Liver (tissue), 9 donors: ENCODE data around the gene ACAD8. TPM values are rescaled to one million over a fixed set of nuclear protein-coding genes. Genes with fewer than 3 reads are reported as not detected.
"Not testable (repeated sequence)": the region's sequence is repeated elsewhere in the genome, so short reads cannot be mapped to it uniquely, and the experiment has no call there.

ENCODE experiments used
- DNase-seq: peaks from one replicate; pipeline ENCODE4 v3.0.0-alpha.2; 2017; ENCODE audit warnings: low spot score
- H3K27ac ChIP-seq, 2 donors: one replicate each; pipeline ENCODE4 v1.7.0; 2013; ENCODE audit warnings: inconsistent platforms in 2 of 2, low read length in 2 of 2, control low read depth in 1 of 2, low read depth in 1 of 2, mild to moderate bottlenecking in 1 of 2
- H3K27me3 ChIP-seq, 4 donors: one replicate each; pipeline versions ENCODE4 v1.6.1 to v1.7.0; 2013; ENCODE audit warnings: low read length in 3 of 4, inconsistent platforms in 1 of 4, mild to moderate bottlenecking in 1 of 4, moderate library complexity in 1 of 4; ENCODE audit not compliant: control insufficient read depth in 4 of 4, insufficient read depth in 4 of 4
- H3K36me3 ChIP-seq, 4 donors: one replicate each; pipeline versions ENCODE4 v1.6.1 to v1.7.0; 2013; ENCODE audit warnings: low read length in 3 of 4, mild to moderate bottlenecking in 3 of 4, low read depth in 1 of 4, moderate library complexity in 1 of 4; ENCODE audit not compliant: control insufficient read depth in 4 of 4, insufficient read depth in 3 of 4
- H3K4me1 ChIP-seq, 4 donors: one replicate each; pipeline versions ENCODE4 v1.6.1 to v1.7.0; 2013; ENCODE audit warnings: low read length in 3 of 4, mild to moderate bottlenecking in 3 of 4, moderate library complexity in 1 of 4; ENCODE audit not compliant: control insufficient read depth in 4 of 4, insufficient read depth in 4 of 4
- H3K4me3 ChIP-seq, 3 donors: one replicate each; pipeline versions ENCODE4 v1.6.1 to v1.7.0; 2013; ENCODE audit warnings: low read length in 3 of 3, control low read depth in 1 of 3, low read depth in 1 of 3, mild to moderate bottlenecking in 1 of 3
- H3K9ac ChIP-seq, 2 donors: one replicate each; pipeline ENCODE4 v1.7.0; 2013; ENCODE audit warnings: low read length in 2 of 2, mild to moderate bottlenecking in 2 of 2, moderate library complexity in 2 of 2, control low read depth in 1 of 2, low read depth in 1 of 2
- H3K9me3 ChIP-seq, 4 donors: one replicate each; pipeline versions ENCODE4 v1.6.1 to v1.7.0; 2013; ENCODE audit warnings: low read length in 3 of 4; ENCODE audit not compliant: control insufficient read depth in 4 of 4
- ATF3 ChIP-seq: IDR thresholded peaks from 2 replicates; pipeline ENCODE4 v1.6.1; 2016; ENCODE audit warnings: antibody characterized with exemption
- CTCF ChIP-seq: fragments of 150-350 bp; IDR thresholded peaks from 2 replicates; pipeline ENCODE4 v1.5.1; 2017; ENCODE audit warnings: improper control_type of control experiment, low read depth, low read length; ENCODE audit not compliant: missing input control
- EGR1 ChIP-seq, 2 donors: IDR thresholded peaks; 2 replicates each; pipeline ENCODE4 v1.6.1; 2016 to 2018; ENCODE audit warnings: antibody characterized with exemption in 2 of 2, low read depth in 2 of 2
- FOXA1 ChIP-seq: IDR thresholded peaks from 2 replicates; pipeline ENCODE4 v1.6.1; 2016; ENCODE audit warnings: antibody characterized with exemption
- FOXA2 ChIP-seq: IDR thresholded peaks from 2 replicates; pipeline ENCODE4 v1.6.1; 2016; ENCODE audit warnings: antibody characterized with exemption
- GABPA ChIP-seq, 2 donors: IDR thresholded peaks in 1 of 2; conservative IDR thresholded peaks in 1 of 2; 2 replicates each; pipeline ENCODE4 v1.6.1; 2016; ENCODE audit warnings: antibody characterized with exemption in 2 of 2, mild to moderate bottlenecking in 1 of 2, moderate library complexity in 1 of 2
- HNF4A ChIP-seq, 2 donors: conservative IDR thresholded peaks; 2 replicates each; pipeline ENCODE4 v1.6.1; 2016; ENCODE audit warnings: antibody characterized with exemption in 2 of 2, mild to moderate bottlenecking in 2 of 2
- HNF4G ChIP-seq: IDR thresholded peaks from 2 replicates; pipeline ENCODE4 v1.6.1; 2016; ENCODE audit warnings: antibody characterized with exemption
- JUND ChIP-seq, 2 donors: IDR thresholded peaks; 2 replicates each; pipeline ENCODE4 v1.6.1; 2016; ENCODE audit warnings: antibody characterized with exemption in 2 of 2
- RAD21 ChIP-seq, 2 donors: IDR thresholded peaks; 2 replicates each; pipeline ENCODE4 v1.6.1; 2016; ENCODE audit warnings: antibody characterized with exemption in 2 of 2, mild to moderate bottlenecking in 2 of 2
- RXRA ChIP-seq, 2 donors: IDR thresholded peaks; 2 replicates each; pipeline ENCODE4 v1.6.1; 2017 to 2018; ENCODE audit warnings: antibody characterized with exemption in 2 of 2, mild to moderate bottlenecking in 1 of 2
- SP1 ChIP-seq: IDR thresholded peaks from 2 replicates; pipeline ENCODE4 v1.6.1; 2018; ENCODE audit warnings: antibody characterized with exemption, mild to moderate bottlenecking
- YY1 ChIP-seq: IDR thresholded peaks from 2 replicates; pipeline ENCODE4 v1.6.1; 2016; ENCODE audit warnings: antibody characterized with exemption, mild to moderate bottlenecking
- ZBTB33 ChIP-seq: IDR thresholded peaks from 2 replicates; pipeline ENCODE4 v1.6.1; 2016; ENCODE audit warnings: antibody characterized with exemption
- WGBS: extraction: QIAGEN DNeasy Blood & Tissue Kit; methylation state at CpG from one replicate; pipeline ENCODE4 v1.1.7; 2013; 5-methylcytosine and 5-hydroxymethylcytosine counted together
- polyA plus RNA-seq, 2 donors: library from polyadenylated mRNA; stranded (reverse) in 1 of 2; unstranded in 1 of 2; fragments of 200-250 nt in 1 of 2; fragments of >200 nt in 1 of 2; fragmentation: Nextera tagmentation in 1 of 2; extraction: Ambion mirVana in 1 of 2; gene quantifications; one replicate each; pipeline versions ENCODE4 v1.2.1 to v1.2.3, GENCODE V29; 2013 to 2015
- total RNA-seq, 2 donors: library from RNA; depleted of rRNA; stranded (reverse); fragments of >200 nt; gene quantifications; one replicate each; pipeline ENCODE4 v1.2.3, GENCODE V29; 2014
- TF ChIP-seq, protein P1 (sequence below): IDR thresholded peaks from 2 replicates; pipeline ENCODE4 v1.6.1; 2016; ENCODE audit warnings: antibody characterized with exemption
- donor health status: healthy.
- donor health status: healthy.
- donor health status: healthy.
- donor health status: healthy.
- donor health status: healthy.

ACAD8 gene
- total and polyA plus RNA-seq, 4 donors: 14.1 to 32.2 (median 27.1) TPM

- TF ChIP-seq JUND (IDR thresholded peaks at IDR 0.05) (peak in 1 of 2 donors; percentile 60), GABPA (IDR thresholded peaks at IDR 0.05 in 1 of 2, conservative IDR thresholded peaks at IDR 0.05 in 1 of 2) (peak in 1 of 2 donors; percentile 11), FOXA2 (peak; percentile 97), FOXA1 (peak; percentile 97), HNF4G (peak; percentile 44), CTCF (no peak), ATF3 (peak; percentile 61)
Measured at GRCh38 chr11:134250675-134251074, 2.7 kb upstream of the ACAD8 start (continued).

- 8% methylated on average over 27 of the region's 27 CpGs for WGBS
- DNase-seq: peak; percentile 39
- peak; percentile 50 for TF ChIP-seq YY1
- TF ChIP-seq JUND (IDR thresholded peaks at IDR 0.05): no peak
Measured at GRCh38 chr11:134252346-134253187, 801 bp upstream of the ACAD8 start.

DNA sequence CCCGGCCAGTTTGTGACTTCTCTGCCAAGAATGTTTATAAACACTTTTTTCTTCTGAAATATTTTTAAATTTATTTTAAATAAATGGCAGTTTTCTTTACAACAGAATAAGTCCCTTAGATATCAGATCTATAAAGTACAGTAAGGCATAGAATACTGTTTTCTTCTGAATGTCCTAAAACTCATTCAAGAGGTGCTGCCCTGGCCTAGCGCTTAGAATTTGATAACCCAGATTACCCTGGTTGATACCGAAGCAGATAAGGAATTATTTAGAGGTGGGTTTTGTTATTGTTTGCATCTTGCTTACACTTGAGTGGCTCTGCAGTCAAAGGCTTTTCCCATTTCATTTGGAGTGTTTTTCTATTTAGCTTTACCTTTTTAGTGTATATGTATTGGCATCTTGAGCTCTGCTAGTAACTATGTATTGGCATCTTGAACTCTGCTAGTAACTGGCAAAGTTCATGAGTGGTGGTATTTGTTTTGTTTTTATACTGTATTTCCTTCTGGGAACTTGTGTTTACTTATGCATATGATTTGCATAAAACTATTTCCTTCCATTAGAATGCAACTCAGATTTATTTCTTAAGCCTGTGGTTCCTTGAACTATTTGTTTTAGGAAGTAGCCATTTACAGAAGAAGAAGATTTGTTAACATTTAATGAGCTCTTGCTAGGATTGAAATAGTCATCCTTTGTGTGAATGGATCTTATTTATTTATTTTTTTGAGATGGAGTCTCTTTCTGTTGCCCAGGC lies 1.2 kb downstream of the ACAD8 start:
- 63% methylated on average over 3 of the region's 3 CpGs for WGBS
- H3K4me3 ChIP-seq: peak overlapping the region in 2 of 3 donors; percentile 55 to 91
- TF ChIP-seq YY1 (no peak), SP1 (no peak), ATF3 (no peak), FOXA1 (no peak), RXRA (IDR thresholded peaks at IDR 0.05) (no peak), FOXA2 (no peak), RAD21 (IDR thresholded peaks at IDR 0.05) (no peak), EGR1 (IDR thresholded peaks at IDR 0.05; ENCODE audit: low read depth in 2 of 2) (no peak), CTCF (no peak), GABPA (IDR thresholded peaks at IDR 0.05 in 1 of 2, conservative IDR thresholded peaks at IDR 0.05 in 1 of 2) (no peak), HNF4A (conservative IDR thresholded peaks at IDR 0.05) (no peak), ZBTB33 (no peak), HNF4G (no peak)
- TF ChIP-seq, protein P1, sequence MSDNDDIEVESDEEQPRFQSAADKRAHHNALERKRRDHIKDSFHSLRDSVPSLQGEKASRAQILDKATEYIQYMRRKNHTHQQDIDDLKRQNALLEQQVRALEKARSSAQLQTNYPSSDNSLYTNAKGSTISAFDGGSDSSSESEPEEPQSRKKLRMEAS: no peak
- DNase-seq: no peak
- H3K27ac ChIP-seq: no peak overlapping the region
- no peaks in the 10 kb centered on the region for H3K9me3 ChIP-seq
- peaks cover 2 to 16% (median 9%) of the 10 kb centered on the region in 4 donors for H3K36me3 ChIP-seq
- peaks cover 11 to 34% (median 30%) of the 10 kb centered on the region in 4 donors for H3K4me1 ChIP-seq
- peak overlapping the region in 1 of 2 donors; percentile 49 for H3K9ac ChIP-seq
- no peaks in the 10 kb centered on the region for H3K27me3 ChIP-seq

More at GRCh38 chr11:134252346-134253187, 801 bp upstream of the ACAD8 start:
- Histone ChIP-seq H3K27ac (peak overlapping the region; percentile 79 to 81), H3K36me3 (peaks cover 0 to 20% (median 17%) of the 10 kb centered on the region in 4 donors), H3K9ac (peak overlapping the region; percentile 55 to 98), H3K9me3 (no peaks in the 10 kb centered on the region), H3K4me1 (peaks cover 11 to 34% (median 30%) of the 10 kb centered on the region in 4 donors), H3K4me3 (peak overlapping the region; percentile 90 to 100 (median 91)), H3K27me3 (no peaks in the 10 kb centered on the region)

- Histone ChIP-seq H3K4me1 (peaks cover 9 to 29% (median 26%) of the 10 kb centered on the region in 4 donors), H3K36me3 (peaks cover 2 to 20% (median 14%) of the 10 kb centered on the region in 4 donors)
- not testable (repeated sequence) for H3K27me3 ChIP-seq, H3K9ac ChIP-seq, H3K4me3 ChIP-seq, H3K27ac ChIP-seq, DNase-seq, H3K9me3 ChIP-seq
- 97% methylated on average over 5 of the region's 5 CpGs for WGBS
Measured at GRCh38 chr11:134255184-134255561, 1.8 kb downstream of the ACAD8 start.
